Caki2 (cell line): ENCODE results near the gene ABHD15. TPM values are rescaled to one million over a fixed set of nuclear protein-coding genes. Genes with fewer than 3 reads are reported as not detected.
A peak's percentile ranks its signal among the peaks of the same experiment; 100 is the strongest.

Experiments used
- DNase-seq: peaks from one replicate; pipeline ENCODE4 v3.0.0-alpha.2; 2015; ENCODE audit warnings: low read depth
- in situ Hi-C: cut with HindIII; loops from 2 replicates; pipeline ENCODE4 v1.10.0; 2016; ENCODE audit warnings: low sequenced_read_pairs, low pct_unique_long_range_greater_than_20kb, mixed read lengths
- total RNA-seq: library from RNA; depleted of rRNA; stranded (reverse); fragments of >200 nt; shearing (Covaris generic); gene quantifications from 2 replicates; pipeline ENCODE4 v1.2.3, GENCODE V29; 2014; ENCODE audit warnings: low replicate concordance

Gene ABHD15
- total RNA-seq, 1 experiment from 2014 or later: 27.6 TPM

GRCh38 chr17:29573871-29574731 lies 7.3 kb upstream of the ABHD15 start:
- DNase-seq: no peak
- in situ Hi-C loops: no loop called here

GRCh38 chr17:29573558-29573869 lies 6.7 kb upstream of the ABHD15 start:
- no peak for DNase-seq
- in situ Hi-C loops: no loop called here

GRCh38 chr17:29572691-29573557 lies 6.1 kb upstream of the ABHD15 start:
- DNase-seq: no peak
- in situ Hi-C loops: no loop called here

GRCh38 chr17:29571883-29572681 lies 5.2 kb upstream of the ABHD15 start:
- in situ Hi-C loops: no loop called here
- no peak for DNase-seq

- in situ Hi-C loops: no loop called here
- no peak for DNase-seq
Measured at GRCh38 chr17:29571486-29571882, 4.6 kb upstream of the ABHD15 start.

GRCh38 chr17:29570521-29570920 lies 3.7 kb upstream of the ABHD15 start:
- no peak for DNase-seq
- in situ Hi-C loops: no loop called here

GRCh38 chr17:29569245-29569950 lies 2.6 kb upstream of the ABHD15 start:
- no peak for DNase-seq
- in situ Hi-C loops: no loop called here

- in situ Hi-C loops: no loop called here
- peak; percentile 81 for DNase-seq
Measured at GRCh38 chr17:29568331-29569244, 1.8 kb upstream of the ABHD15 start, which contains the start of gene TP53I13. Gene TP53I13 (plus strand): TSS chr17:29568701. CDS start chr17:29568759, 58 bp downstream.

GRCh38 chr17:29567554-29568330 lies 905 bp upstream of the ABHD15 start:
- in situ Hi-C loops: no loop called here

GRCh38 chr17:29567304-29567553 lies 392 bp upstream of the ABHD15 start:
- in situ Hi-C loops: no loop called here

More at GRCh38 chr17:29567554-29568330, 905 bp upstream of the ABHD15 start:
- DNase-seq: peak; percentile 81

GRCh38 chr17:29565643-29566472 lies 979 bp downstream of the ABHD15 start:
- in situ Hi-C loops: no loop called here
- peak; percentile 69 for DNase-seq

More at GRCh38 chr17:29567304-29567553, 392 bp upstream of the ABHD15 start:
- DNase-seq: no peak

GRCh38 chr17:29563816-29564215 lies 3.0 kb downstream of the ABHD15 start:
- DNase-seq: no peak
- in situ Hi-C loops: no loop called here

GRCh38 chr17:29562615-29563014 lies 4.2 kb downstream of the ABHD15 start:
- DNase-seq: no peak
- in situ Hi-C loops: no loop called here

- DNase-seq: no peak
Measured at GRCh38 chr17:29561554-29562517, 5.0 kb downstream of the ABHD15 start.

GRCh38 chr17:29560316-29560715 lies 6.5 kb downstream of the ABHD15 start:
- no peak for DNase-seq
- in situ Hi-C loops: no loop called here

More at GRCh38 chr17:29561554-29562517, 5.0 kb downstream of the ABHD15 start:
- in situ Hi-C loops: no loop called here
